ENCODE results near the gene STK39.
A peak's percentile ranks its signal among the peaks of the same experiment; 100 is the strongest.

The STK39 gene

GRCh38 chr2:168139852-168140251, 107.5 kb downstream of the STK39 start:
- Histone ChIP-seq H3K27ac (no peak overlapping the region), H3K27me3 (ENCODE audit: insufficient read depth, low read depth, severe bottlenecking) (no peaks in the 10 kb centered on the region), H3K9me3 (ENCODE audit: severe bottlenecking) (no peaks in the 10 kb centered on the region), H3K4me3 (ENCODE audit: low read depth, low read length) (no peak overlapping the region), H3K36me3 (no peaks in the 10 kb centered on the region; the same call in 1 of the 2 replicates)
- no peak for TF ChIP-seq CTCF (IDR thresholded peaks at IDR 0.05; ENCODE audit: low read depth, low read length)
- no peak for DNase-seq

GRCh38 chr2:168138901-168139300, 108.5 kb downstream of the STK39 start:
- Histone ChIP-seq H3K27me3 (ENCODE audit: insufficient read depth, low read depth, severe bottlenecking) (no peaks in the 10 kb centered on the region), H3K27ac (no peak overlapping the region), H3K9me3 (ENCODE audit: severe bottlenecking) (no peaks in the 10 kb centered on the region), H3K4me3 (ENCODE audit: low read depth, low read length) (no peak overlapping the region), H3K36me3 (no peaks in the 10 kb centered on the region; the same call in 1 of the 2 replicates)
- DNase-seq, result no peak
- no peak for TF ChIP-seq CTCF (IDR thresholded peaks at IDR 0.05; ENCODE audit: low read depth, low read length)

GRCh38 chr2:168138374-168138773, 109.0 kb downstream of the STK39 start:
- no peak for TF ChIP-seq CTCF (IDR thresholded peaks at IDR 0.05; ENCODE audit: low read depth, low read length)
- H3K4me3 ChIP-seq (ENCODE audit: low read depth, low read length), result no peak overlapping the region
- no peaks in the 10 kb centered on the region; the same call in none of the 2 replicates for H3K36me3 ChIP-seq
- DNase-seq, result no peak
- H3K27me3 ChIP-seq (ENCODE audit: insufficient read depth, low read depth, severe bottlenecking), result no peaks in the 10 kb centered on the region
- H3K9me3 ChIP-seq (ENCODE audit: severe bottlenecking), result no peaks in the 10 kb centered on the region
- H3K27ac ChIP-seq, result no peak overlapping the region

- no peak for TF ChIP-seq CTCF (IDR thresholded peaks at IDR 0.05; ENCODE audit: low read depth, low read length)
- H3K27ac ChIP-seq, result peak overlapping the region; percentile 37
- H3K36me3 ChIP-seq, result no peaks in the 10 kb centered on the region; the same call in none of the 2 replicates
- no peak for DNase-seq
- no peaks in the 10 kb centered on the region for H3K9me3 ChIP-seq (ENCODE audit: severe bottlenecking)
- H3K27me3 ChIP-seq (ENCODE audit: insufficient read depth, low read depth, severe bottlenecking), result no peaks in the 10 kb centered on the region
- H3K4me3 ChIP-seq (ENCODE audit: low read depth, low read length), result no peak overlapping the region
Observed at GRCh38 chr2:168137510-168138180, 109.8 kb downstream of the STK39 start.

- Histone ChIP-seq H3K4me3 (ENCODE audit: low read depth, low read length) (no peak overlapping the region), H3K27me3 (ENCODE audit: insufficient read depth, low read depth, severe bottlenecking) (no peaks in the 10 kb centered on the region), H3K27ac (no peak overlapping the region), H3K36me3 (no peaks in the 10 kb centered on the region; the same call in none of the 2 replicates), H3K9me3 (ENCODE audit: severe bottlenecking) (no peaks in the 10 kb centered on the region)
- DNase-seq, result no peak
- peak; percentile 21; the same call in 1 of the 2 replicates for TF ChIP-seq CTCF (IDR thresholded peaks at IDR 0.05; ENCODE audit: low read depth, low read length)
Observed at GRCh38 chr2:168136392-168136977, 110.9 kb downstream of the STK39 start.

Data from WERI-Rb-1 (cell line).